Activated T-cell treated with anti-CD3 and anti-CD28 coated beads, Interleukin-2, amount 50 U/mL, for 72 hours (primary cell): ENCODE measurements around the gene ABCD3. TPM values are rescaled to one million over a fixed set of nuclear protein-coding genes. Genes with fewer than 3 reads are reported as not detected.
"Not testable (repeated sequence)": the region's sequence is repeated elsewhere in the genome, so short reads cannot be mapped to it uniquely, and the experiment has no call there.

Experiments
- ATAC-seq, 2 donors: fragments of 150-1000 bp; cut with Tn5 transposase; replicated peaks in 1 of 2; 2 replicates each; pipeline ENCODE4 v1.10.0; 2021; ENCODE audit warnings: moderate library complexity in 2 of 2, mild to moderate bottlenecking in 1 of 2
- DNase-seq, 2 donors: peaks; one replicate each; pipeline ENCODE4 v3.0.0; 2021 to 2022; ENCODE audit warnings: mixed read lengths in 1 of 2
- H3K27ac Mint-ChIP-seq: one replicate; pipeline ENCODE4 v1.8.0; 2022; ENCODE audit warnings: mild to moderate bottlenecking, moderate library complexity, mixed read lengths
- H3K27me3 Mint-ChIP-seq: one replicate; pipeline ENCODE4 v1.8.0; 2022; ENCODE audit warnings: low read depth, mixed read lengths
- H3K36me3 Mint-ChIP-seq, 2 donors: one replicate each; pipeline ENCODE4 v1.8.0; 2022; ENCODE audit warnings: mixed read lengths in 2 of 2, mild to moderate bottlenecking in 1 of 2; ENCODE audit not compliant: insufficient read depth in 2 of 2
- H3K4me1 Mint-ChIP-seq: one replicate; pipeline ENCODE4 v1.8.0; 2022; ENCODE audit warnings: low read depth, mixed read lengths
- H3K4me3 Mint-ChIP-seq, 2 donors: one replicate each; pipeline ENCODE4 v1.8.0; 2022; ENCODE audit warnings: mild to moderate bottlenecking in 2 of 2, mixed read lengths in 2 of 2, moderate library complexity in 2 of 2
- H3K9me3 Mint-ChIP-seq, 2 donors: one replicate each; pipeline ENCODE4 v1.8.0; 2022; ENCODE audit warnings: mixed read lengths in 2 of 2
- total RNA-seq, 2 donors: library from RNA; stranded (reverse); gene quantifications; one replicate each; pipeline ENCODE4 v1.2.3, GENCODE V29; 2022

The ABCD3 gene
- total RNA-seq, 2 donors from 2014 or later: 38.0 to 55.3 TPM

- peaks cover 36 to 68% of the 10 kb centered on the region in 2 donors for H3K36me3 Mint-ChIP-seq
- peaks cover 14% of the 10 kb centered on the region for H3K4me1 Mint-ChIP-seq
- H3K27ac Mint-ChIP-seq, DNase-seq, H3K4me3 Mint-ChIP-seq, H3K27me3 Mint-ChIP-seq, ATAC-seq: not testable (repeated sequence)
- H3K9me3 Mint-ChIP-seq: peaks cover 21 to 23% of the 10 kb centered on the region in 2 donors
These were observed 27.5 kb downstream of the ABCD3 start for GRCh38 chr1:94445733-94446132.

- H3K9me3 Mint-ChIP-seq: peaks cover 21 to 23% of the 10 kb centered on the region in 2 donors
- H3K36me3 Mint-ChIP-seq: peaks cover 36 to 71% of the 10 kb centered on the region in 2 donors
- not testable (repeated sequence) for H3K27ac Mint-ChIP-seq, ATAC-seq, H3K4me1 Mint-ChIP-seq, H3K27me3 Mint-ChIP-seq, DNase-seq, H3K4me3 Mint-ChIP-seq
These were observed 28.0 kb downstream of the ABCD3 start for GRCh38 chr1:94446177-94446576.

- H3K4me3 Mint-ChIP-seq, DNase-seq, ATAC-seq, H3K27ac Mint-ChIP-seq, H3K27me3 Mint-ChIP-seq, H3K4me1 Mint-ChIP-seq: not testable (repeated sequence)
- Mint-ChIP-seq H3K9me3 (peaks cover 21 to 22% of the 10 kb centered on the region in 2 donors), H3K36me3 (peaks cover 34 to 70% of the 10 kb centered on the region in 2 donors)
These were observed 30.6 kb downstream of the ABCD3 start for GRCh38 chr1:94448741-94449140.

GRCh38 chr1:94456736-94457135 lies 38.5 kb downstream of the ABCD3 start:
- ATAC-seq: no peak
- H3K4me3 Mint-ChIP-seq: no peak overlapping the region
- no peak overlapping the region for H3K27ac Mint-ChIP-seq
- peaks cover 5% of the 10 kb centered on the region for H3K4me1 Mint-ChIP-seq
- no peaks in the 10 kb centered on the region for H3K27me3 Mint-ChIP-seq
- peaks cover 11 to 14% of the 10 kb centered on the region in 2 donors for H3K36me3 Mint-ChIP-seq
- H3K9me3 Mint-ChIP-seq: peaks cover 5 to 6% of the 10 kb centered on the region in 2 donors
- no peak for DNase-seq

GRCh38 chr1:94462606-94463005 lies 44.4 kb downstream of the ABCD3 start:
- H3K27ac Mint-ChIP-seq: no peak overlapping the region
- ATAC-seq (no peak), DNase-seq (no peak)
- no peaks in the 10 kb centered on the region for H3K4me1 Mint-ChIP-seq
- H3K27me3 Mint-ChIP-seq: no peaks in the 10 kb centered on the region
- H3K9me3 Mint-ChIP-seq: no peaks in the 10 kb centered on the region
- H3K4me3 Mint-ChIP-seq: no peak overlapping the region
- peaks cover 5 to 6% of the 10 kb centered on the region in 2 donors for H3K36me3 Mint-ChIP-seq

GRCh38 chr1:94463056-94463764 lies 45.0 kb downstream of the ABCD3 start:
- H3K4me1 Mint-ChIP-seq: no peaks in the 10 kb centered on the region
- ATAC-seq: no peak
- peaks cover 5 to 9% of the 10 kb centered on the region in 2 donors for H3K36me3 Mint-ChIP-seq
- H3K9me3 Mint-ChIP-seq: no peaks in the 10 kb centered on the region
- no peak for DNase-seq
- H3K27ac Mint-ChIP-seq: no peak overlapping the region
- H3K27me3 Mint-ChIP-seq: no peaks in the 10 kb centered on the region
- H3K4me3 Mint-ChIP-seq: no peak overlapping the region

GRCh38 chr1:94463765-94464330 lies 45.7 kb downstream of the ABCD3 start:
- no peak overlapping the region for H3K27ac Mint-ChIP-seq
- no peaks in the 10 kb centered on the region for H3K4me1 Mint-ChIP-seq
- DNase-seq (peak; percentile 3 to 9), ATAC-seq (peak; percentile 33 to 41)
- no peaks in the 10 kb centered on the region for H3K27me3 Mint-ChIP-seq
- no peak overlapping the region for H3K4me3 Mint-ChIP-seq
- peaks cover 5 to 10% of the 10 kb centered on the region in 2 donors for H3K36me3 Mint-ChIP-seq
- no peaks in the 10 kb centered on the region for H3K9me3 Mint-ChIP-seq

- no peak overlapping the region for H3K27ac Mint-ChIP-seq
- H3K9me3 Mint-ChIP-seq: no peaks in the 10 kb centered on the region
- peaks cover 1 to 10% of the 10 kb centered on the region in 2 donors for H3K36me3 Mint-ChIP-seq
- no peak overlapping the region for H3K4me3 Mint-ChIP-seq
- no peak for ATAC-seq
- no peaks in the 10 kb centered on the region for H3K4me1 Mint-ChIP-seq
- no peak for DNase-seq
- H3K27me3 Mint-ChIP-seq: no peaks in the 10 kb centered on the region
These were observed 50.5 kb downstream of the ABCD3 start for GRCh38 chr1:94468708-94469107.

GRCh38 chr1:94471271-94471670 lies 53.1 kb downstream of the ABCD3 start:
- Mint-ChIP-seq H3K9me3 (no peaks in the 10 kb centered on the region), H3K27me3 (no peaks in the 10 kb centered on the region), H3K36me3 (peaks cover 3 to 11% of the 10 kb centered on the region in 2 donors), H3K4me3 (no peak overlapping the region), H3K27ac (no peak overlapping the region), H3K4me1 (no peaks in the 10 kb centered on the region)
- ATAC-seq (no peak), DNase-seq (no peak)

- no peaks in the 10 kb centered on the region for H3K27me3 Mint-ChIP-seq
- no peak for ATAC-seq
- H3K4me3 Mint-ChIP-seq: no peak overlapping the region
- DNase-seq: no peak
- H3K36me3 Mint-ChIP-seq: peaks cover 2 to 9% of the 10 kb centered on the region in 2 donors
- no peak overlapping the region for H3K27ac Mint-ChIP-seq
- no peaks in the 10 kb centered on the region for H3K9me3 Mint-ChIP-seq
- no peaks in the 10 kb centered on the region for H3K4me1 Mint-ChIP-seq
These were observed 57.0 kb downstream of the ABCD3 start for GRCh38 chr1:94475232-94475631.

- Mint-ChIP-seq H3K27ac (no peak overlapping the region), H3K36me3 (peaks cover 2 to 20% of the 10 kb centered on the region in 2 donors)
These were observed 61.5 kb downstream of the ABCD3 start for GRCh38 chr1:94479682-94480081.

GRCh38 chr1:94481473-94481933 lies 63.3 kb downstream of the ABCD3 start:
- H3K27ac Mint-ChIP-seq: no peak overlapping the region
- no peaks in the 10 kb centered on the region for H3K27me3 Mint-ChIP-seq
- peaks cover 0 to 16% of the 10 kb centered on the region in 2 donors for H3K36me3 Mint-ChIP-seq
- DNase-seq (peak; percentile 14 to 33), ATAC-seq (peak; percentile 67 to 71)
- no peak overlapping the region for H3K4me3 Mint-ChIP-seq
- no peaks in the 10 kb centered on the region for H3K4me1 Mint-ChIP-seq
- H3K9me3 Mint-ChIP-seq: no peaks in the 10 kb centered on the region

More at GRCh38 chr1:94479682-94480081, 61.5 kb downstream of the ABCD3 start:
- Mint-ChIP-seq H3K9me3 (no peaks in the 10 kb centered on the region), H3K27me3 (no peaks in the 10 kb centered on the region), H3K4me1 (no peaks in the 10 kb centered on the region), H3K4me3 (no peak overlapping the region)
- DNase-seq: no peak
- no peak for ATAC-seq

- H3K4me3 Mint-ChIP-seq: no peak overlapping the region
- DNase-seq: no peak
- ATAC-seq: no peak
- H3K27me3 Mint-ChIP-seq: no peaks in the 10 kb centered on the region
- H3K27ac Mint-ChIP-seq: no peak overlapping the region
- peaks cover 2 to 14% of the 10 kb centered on the region in 2 donors for H3K36me3 Mint-ChIP-seq
- no peaks in the 10 kb centered on the region for H3K9me3 Mint-ChIP-seq
- peaks cover 5% of the 10 kb centered on the region for H3K4me1 Mint-ChIP-seq
These were observed 68.8 kb downstream of the ABCD3 start for GRCh38 chr1:94486990-94487389.
